IMR-90 (cell line): ENCODE data around the gene COL8A1. TPM values are rescaled to one million over a fixed set of nuclear protein-coding genes. Genes with fewer than 3 reads are reported as not detected.

Experiments used
- ATAC-seq: fragments of 200-7000 bp; cut with Tn5 transposase; 2 replicates; pipeline ENCODE4 v1.9.1; 2020; ENCODE audit warnings: low read depth, mild to moderate bottlenecking, moderate library complexity
- BruUV-seq: library from RNA; stranded (reverse); fragments of 400-500 nt; replicated peaks from 2 replicates; lab custom pipeline; 2021; lab: Mats Ljungman, UMichigan
- CTCF ChIA-PET: fragments of 300-600 bp; formaldehyde crosslinking; extraction: SDS; loops from one replicate; lab custom pipeline; 2021; ENCODE audit warnings: antibody characterized with exemption; lab: Yijun Ruan, JAX
- POLR2A ChIA-PET: fragments of 300-600 bp; sonication (Branson Sonifier 250); formaldehyde crosslinking; loops from one replicate; lab custom pipeline; 2022; ENCODE audit warnings: antibody characterized with exemption; ENCODE audit not compliant: unreplicated experiment; lab: Charles Lee
- DNase-seq: peaks from one replicate; pipeline ENCODE4 v3.0.0; 2013
- H2AFZ ChIP-seq: replicated peaks from 2 replicates; pipeline ENCODE3; 2013; ENCODE audit warnings: low read length, mild to moderate bottlenecking; ENCODE audit not compliant: poor library complexity
- H2AK5ac ChIP-seq: 2 replicates; pipeline ENCODE4 v1.6.1; 2013; ENCODE audit warnings: low read depth, low read length, inconsistent platforms
- H2AK9ac ChIP-seq: replicated peaks from 2 replicates; pipeline ENCODE3; 2013; ENCODE audit warnings: mild to moderate bottlenecking, low read depth, low read length, moderate library complexity; ENCODE audit not compliant: poor library complexity
- H2BK120ac ChIP-seq: 2 replicates; pipeline ENCODE4 v1.6.1; 2013; ENCODE audit warnings: low read depth, low read length, inconsistent platforms
- H2BK15ac ChIP-seq: 3 replicates; pipeline ENCODE4 v1.6.1; 2013; ENCODE audit warnings: low read depth, low read length, inconsistent platforms
- H2BK20ac ChIP-seq: 2 replicates; pipeline ENCODE4 v1.6.1; 2013; ENCODE audit warnings: low read depth, mild to moderate bottlenecking, inconsistent platforms, low read length, moderate library complexity
- H2BK5ac ChIP-seq: 2 replicates; pipeline ENCODE4 v1.6.1; 2013; ENCODE audit warnings: mild to moderate bottlenecking, low read depth, low read length, inconsistent platforms; ENCODE audit not compliant: poor library complexity, severe bottlenecking
- H3K14ac ChIP-seq: replicated peaks from 2 replicates; pipeline ENCODE4 v1.6.1; 2013; ENCODE audit warnings: low read depth, low read length, inconsistent platforms
- H3K18ac ChIP-seq: 2 replicates; pipeline ENCODE4 v1.6.1; 2013; ENCODE audit warnings: low read depth, low read length, control low read depth
- H3K23ac ChIP-seq: 2 replicates; pipeline ENCODE4 v1.6.1; 2013; ENCODE audit warnings: low read depth, low read length, inconsistent platforms
- H3K27ac ChIP-seq: 2 replicates; pipeline ENCODE4 v1.5.1; 2013; ENCODE audit warnings: mild to moderate bottlenecking, control low read depth, low read length; ENCODE audit not compliant: insufficient read depth
- H3K27me3 ChIP-seq: 2 replicates; pipeline ENCODE4 v1.6.1; 2013; ENCODE audit warnings: low read length; ENCODE audit not compliant: control insufficient read depth, insufficient read depth
- H3K36me3 ChIP-seq: 2 replicates; pipeline ENCODE4 v1.6.1; 2013; ENCODE audit warnings: low read length, mixed read lengths; ENCODE audit not compliant: control insufficient read depth, insufficient read depth
- H3K4ac ChIP-seq: 2 replicates; pipeline ENCODE4 v1.6.1; 2013; ENCODE audit warnings: low read depth, low read length, inconsistent platforms
- H3K4me1 ChIP-seq: 2 replicates; pipeline ENCODE4 v1.6.1; 2013; ENCODE audit warnings: low read length, mixed read lengths; ENCODE audit not compliant: control insufficient read depth, insufficient read depth
- H3K4me2 ChIP-seq: 2 replicates; pipeline ENCODE4 v1.6.1; 2013; ENCODE audit warnings: low read depth, mild to moderate bottlenecking, control low read depth, low read length, moderate library complexity
- H3K4me3 ChIP-seq: 2 replicates; pipeline ENCODE4 v1.5.1; 2013; ENCODE audit warnings: low read depth, mild to moderate bottlenecking, control low read depth, low read length, moderate library complexity; ENCODE audit not compliant: insufficient read depth
- H3K56ac ChIP-seq: 2 replicates; pipeline ENCODE4 v1.6.1; 2013; ENCODE audit warnings: low read length, inconsistent platforms; ENCODE audit not compliant: insufficient read depth; ENCODE audit errors: extremely low read depth
- H3K79me1 ChIP-seq, 2 experiments: 2 replicates each; pipeline ENCODE4 v1.6.1; 2013; ENCODE audit warnings: low read length in 2 of 2, inconsistent platforms in 1 of 2, low read depth in 1 of 2
- H3K9ac ChIP-seq: 2 replicates; pipeline ENCODE4 v1.6.1; 2013; ENCODE audit warnings: low read depth, low read length, control low read depth
- H3K9me1 ChIP-seq: 2 replicates; pipeline ENCODE4 v1.6.1; 2013; ENCODE audit warnings: low read length, inconsistent platforms; ENCODE audit not compliant: insufficient read depth
- H3K9me3 ChIP-seq: 2 replicates; pipeline ENCODE4 v1.6.1; 2013; ENCODE audit warnings: low read length; ENCODE audit not compliant: control insufficient read depth, insufficient read depth
- H4K20me1 ChIP-seq: 2 replicates; pipeline ENCODE4 v1.6.1; 2013; ENCODE audit warnings: low read length, inconsistent platforms; ENCODE audit not compliant: insufficient read depth
- H4K5ac ChIP-seq: 2 replicates; pipeline ENCODE4 v1.6.1; 2013; ENCODE audit warnings: mild to moderate bottlenecking, low read depth, low read length, control low read depth
- H4K8ac ChIP-seq, 2 experiments: 2 replicates each; pipeline ENCODE4 v1.6.1; 2013; ENCODE audit warnings: low read depth in 2 of 2, low read length in 2 of 2, control low read depth in 1 of 2, inconsistent platforms in 1 of 2
- H4K91ac ChIP-seq: 2 replicates; pipeline ENCODE4 v1.6.1; 2013; ENCODE audit warnings: low read depth, low read length, inconsistent platforms; ENCODE audit not compliant: insufficient read depth
- BHLHE40 ChIP-seq: fragments of 150-350 bp; IDR thresholded peaks from 2 replicates; pipeline ENCODE4 v1.6.1; 2016; ENCODE audit warnings: mild to moderate bottlenecking, low read depth, low read length
- CHD1 ChIP-seq: IDR thresholded peaks from 2 replicates; pipeline ENCODE4 v1.6.1; 2012; ENCODE audit warnings: low read depth, low read length, improper control_type of control experiment
- CTCF ChIP-seq: conservative IDR thresholded peaks from 2 replicates; pipeline ENCODE4 v1.5.1; 2012; ENCODE audit warnings: mild to moderate bottlenecking, low read depth, low read length, improper control_type of control experiment
- FOS ChIP-seq: fragments of 150-350 bp; IDR thresholded peaks from 2 replicates; pipeline ENCODE4 v1.6.1; 2016; ENCODE audit warnings: low read depth, low read length
- MAZ ChIP-seq: IDR thresholded peaks from 2 replicates; pipeline ENCODE4 v1.6.1; 2012; ENCODE audit warnings: low read depth, mild to moderate bottlenecking, low read length, improper control_type of control experiment, moderate library complexity, borderline replicate concordance
- NFE2L2 ChIP-seq: fragments of 150-350 bp; IDR thresholded peaks from 2 replicates; pipeline ENCODE4 v1.6.1; 2016; ENCODE audit warnings: low read depth, mild to moderate bottlenecking, low read length
- POLR2A ChIP-seq: IDR thresholded peaks from 2 replicates; pipeline ENCODE4 v1.6.1; 2012; ENCODE audit warnings: mild to moderate bottlenecking, low read depth, low read length
- RAD21 ChIP-seq: IDR thresholded peaks from 2 replicates; pipeline ENCODE4 v1.6.1; 2012; ENCODE audit warnings: low read length, improper control_type of control experiment
- WGBS, 2 experiments: methylation state at CpG; one replicate each; pipeline versions ENCODE4 v1.1.5 to v1.1.7; 2013; ENCODE audit warnings: missing lambda C conversion rate in 2 of 2; ENCODE audit not compliant: insufficient read length in 1 of 2; ENCODE audit errors: extremely low coverage in 2 of 2; 5-methylcytosine and 5-hydroxymethylcytosine counted together
- dilution Hi-C: fragments of 300-500 bp; cut with HindIII; formaldehyde crosslinking; loops from one replicate; pipeline ENCODE4 v1.14.3; 2018; ENCODE audit warnings: low sequenced_read_pairs; ENCODE audit not compliant: unreplicated experiment
- in situ Hi-C: fragments of 300-500 bp; cut with MboI; formaldehyde crosslinking; loops from 3 replicates; pipeline ENCODE4 v1.14.3; 2019; ENCODE audit warnings: low sequenced_read_pairs, inconsistent platforms, mixed read lengths
- intact Hi-C: fragments of 100-400 bp; cut with micrococcal nuclease; formaldehyde crosslinking; loops from 2 replicates; pipeline ENCODE4 v1.10.0; 2022
- polyA plus RNA-seq, 3 experiments: library from polyadenylated mRNA; depleted of rRNA; stranded (reverse); fragments of >200 nt; gene quantifications; 2 replicates each; pipeline ENCODE4 v1.2.3, GENCODE V29; 2012; ENCODE audit warnings: low replicate concordance in 1 of 3
- total RNA-seq: library from RNA; depleted of rRNA; stranded (reverse); fragments of >200 nt; gene quantifications from 2 replicates; pipeline ENCODE4 v1.2.3, GENCODE V29; 2012

Gene COL8A1
- total and polyA plus RNA-seq, 2 of the 4 experiments (the other 2 are of a cell fraction), result 119 to 151 TPM

GRCh38 chr3:99641480-99641879 lies 3.1 kb downstream of the COL8A1 start (continued):
- TF ChIP-seq NFE2L2, result no peak

GRCh38 chr3:99641982-99642381 lies 3.6 kb downstream of the COL8A1 start:
- in situ Hi-C loops, result loop anchor here (5.0 kb wide), 1 partner anchor 145 kb away; no protein-coding TSS in a partner anchor
- no peak overlapping the region for H3K27ac ChIP-seq

More at GRCh38 chr3:99641982-99642381, 3.6 kb downstream of the COL8A1 start:
- Histone ChIP-seq H4K8ac (peak overlapping the region in 1 of 2 experiments; percentile 11; a peak in 1 of 4 replicates), H2BK5ac (no peak overlapping the region), H3K56ac (no peak overlapping the region), H3K79me1 (peaks cover 28 to 60% of the 10 kb centered on the region in 2 experiments), H3K14ac (no peak overlapping the region; the same call in 1 of the 2 replicates), H2BK120ac (no peak overlapping the region), H2AFZ (no peak overlapping the region), H2AK9ac (no peak overlapping the region), H2BK20ac (no peak overlapping the region), H3K9ac (no peak overlapping the region), H3K9me1 (no peaks in the 10 kb centered on the region), H4K91ac (no peak overlapping the region), H3K36me3 (no peaks in the 10 kb centered on the region), H4K5ac (no peak overlapping the region), H2AK5ac (no peak overlapping the region), H2BK15ac (no peak overlapping the region), H3K4me3 (no peak overlapping the region), H3K27me3 (no peaks in the 10 kb centered on the region), H3K18ac (no peak overlapping the region), H3K23ac (no peak overlapping the region), H3K9me3 (no peaks in the 10 kb centered on the region), H3K4ac (no peak overlapping the region), H4K20me1 (peaks cover 4% of the 10 kb centered on the region; the same call in 1 of the 2 replicates), H3K4me1 (peaks cover 14% of the 10 kb centered on the region), H3K4me2 (peak overlapping the region; percentile 72; the same call in 1 of the 2 replicates)
- no CpG with 5 or more reads among the region's 1 CpG for WGBS, 2 experiments
- no TSS peak for BruUV-seq
- CTCF ChIA-PET, result interaction anchor here (0.6 to 1.6 kb wide), 2 partner anchors 105 to 111 kb away, joined by 3 read pairs; no protein-coding TSS in a partner anchor
- TF ChIP-seq CHD1 (no peak), POLR2A (no peak), CTCF (no peak), RAD21 (no peak), BHLHE40 (no peak), MAZ (no peak), FOS (no peak), NFE2L2 (no peak)
- intact Hi-C loops (loop anchor here (10.0 kb wide), 1 partner anchor 247 kb away; no protein-coding TSS in a partner anchor), dilution Hi-C loops (no loop called here)
- DNase-seq, result no peak
- POLR2A ChIA-PET, result no interaction called here
- no peak for ATAC-seq
